ENCODE data around the gene SUSD1. TPM values are rescaled to one million over a fixed set of nuclear protein-coding genes. Genes with fewer than 3 reads are reported as not detected.
A peak's percentile ranks its signal among the peaks of the same experiment; 100 is the strongest.

SUSD1 gene
- total and polyA plus RNA-seq, 9 of the 15 experiments (the other 6 are each of a cell fraction or from before 2014, with no cell fraction given) = 10.9 to 44.4 (median 36.1) TPM

DNA sequence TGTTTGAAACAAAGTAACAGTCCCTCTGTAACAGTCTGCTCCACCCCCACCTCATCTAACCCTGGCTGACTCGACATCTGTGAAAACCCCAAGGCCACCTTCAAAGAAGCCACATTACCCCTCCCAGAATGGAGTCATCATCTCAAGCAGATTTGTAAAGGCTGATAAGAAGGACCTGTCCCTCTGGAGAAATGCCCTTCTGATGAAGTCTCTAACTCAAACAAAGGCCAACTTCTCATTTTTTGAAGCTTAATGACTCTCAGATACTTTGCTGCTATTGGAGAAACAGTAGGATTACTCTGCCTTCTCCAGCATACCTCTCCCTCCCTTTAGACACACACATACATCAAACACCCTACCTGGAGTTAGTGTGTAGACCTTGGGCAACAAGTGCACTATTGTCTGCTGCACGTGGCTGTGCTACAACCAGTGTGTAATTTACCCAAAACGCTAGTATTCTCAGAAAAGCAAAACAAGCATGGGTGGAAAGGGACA is 5.3 kb upstream of the SUSD1 start:
- H3K4me1 ChIP-seq (replicated peaks in 1 of 2; ENCODE audit: control insufficient read depth in 2 of 2, insufficient read depth in 2 of 2, low read length in 2 of 2) = peaks cover 31 to 51% of the 10 kb centered on the region in 2 experiments
- intact Hi-C loops (cut with micrococcal nuclease) (loop anchor here (2.0 to 5.0 kb wide), 2 partner anchors 44 to 197 kb away; no protein-coding TSS in a partner anchor), in situ Hi-C loops (cut with MboI) (no loop called here)
- peaks cover 6% of the 10 kb centered on the region; the same call in 2 of the 3 replicates for H3K79me2 ChIP-seq (ENCODE audit: control insufficient read depth, insufficient read depth, low read length)
- no peak overlapping the region for H3K4me3 ChIP-seq
- peak overlapping the region; percentile 77 for H2AFZ ChIP-seq (ENCODE audit: low read depth, low read length)
- no peaks in the 10 kb centered on the region for H3K9me3 ChIP-seq (replicated peaks; ENCODE audit: control insufficient read depth, insufficient read depth, low read depth, low read length)
- no peaks in the 10 kb centered on the region for H3K9me1 ChIP-seq (ENCODE audit: control insufficient read depth, insufficient read depth, low read length)
- no peaks in the 10 kb centered on the region for H3K27me3 ChIP-seq (ENCODE audit: control insufficient read depth in 2 of 2, insufficient read depth in 2 of 2, low read length in 2 of 2)
- ATAC-seq (peak; percentile 74), FAIRE-seq (peak; percentile 79), DNase-seq (ENCODE audit: extremely low read depth in 1 of 4, low spot score in 3 of 4) (peak; percentile 72 to 92 (median 80))
- POLR2A ChIA-PET = interaction anchor here (0.8 to 3.3 kb wide), 4 partner anchors 10 to 152 kb away, joined by 3 to 14 read pairs (median 4); no protein-coding TSS in a partner anchor
- H3K36me3 ChIP-seq (ENCODE audit: control insufficient read depth, insufficient read depth, low read length) = no peaks in the 10 kb centered on the region
- 0% methylated on average over 3 of the region's 3 CpGs for WGBS (ENCODE audit: insufficient coverage, low coverage, missing lambda C conversion rate)
- BruUV-seq (replicated peaks) = no TSS peak
- H4K20me1 ChIP-seq (replicated peaks; ENCODE audit: control insufficient read depth, insufficient read depth, low read length) = no peaks in the 10 kb centered on the region
- CTCF ChIA-PET (ENCODE audit: low intra/inter-chr PET ratio) = no interaction called here
- H3K4me2 ChIP-seq (ENCODE audit: insufficient read depth, low read length) = peak overlapping the region; percentile 80
- H3K9ac ChIP-seq (ENCODE audit: insufficient read depth in 1 of 2, low read depth in 2 of 2, low read length in 2 of 2) = peak overlapping the region; percentile 11 to 73; a peak in 3 of 4 replicates
- peak overlapping the region; percentile 83 for H3K27ac ChIP-seq (ENCODE audit: extremely low read depth, low read depth, low read length)
- TF ChIP-seq E2F3 (CRISPR knock-in tag; IDR thresholded peaks at IDR 0.05) (no peak), YY1 (IDR thresholded peaks at IDR 0.05; ENCODE audit: borderline replicate concordance in 1 of 3, control insufficient read depth in 1 of 3, extremely low read depth in 1 of 3, insufficient read depth in 3 of 3, insufficient read length in 1 of 3, insufficient replicate concordance in 2 of 3, low read depth in 1 of 3, low read length in 2 of 3) (peak in 1 of 3 experiments; percentile 48), RNF2 (IDR thresholded peaks at IDR 0.05) (no peak), ZNF707 (CRISPR knock-in tag; conservative IDR thresholded peaks at IDR 0.05) (no peak), HNRNPK (IDR thresholded peaks at IDR 0.05; ENCODE audit: low read depth, low read length, poor library complexity, severe bottlenecking) (no peak), TEAD1 (CRISPR knock-in tag; IDR thresholded peaks at IDR 0.05) (peak in 1 of 2 experiments; percentile 58; a peak in 1 of 4 replicates), MED1 (CRISPR knock-in tag; IDR thresholded peaks at IDR 0.05; ENCODE audit: borderline replicate concordance) (no peak), ZNF175 (CRISPR knock-in tag; IDR thresholded peaks at IDR 0.05; ENCODE audit: low read depth) (0 out of 2 replicates have a peak, but pooled peaks have one; percentile 27), KAT8 (IDR thresholded peaks at IDR 0.05; ENCODE audit: low read depth) (no peak), SAFB (IDR thresholded peaks at IDR 0.05; ENCODE audit: borderline replicate concordance, low read depth, low read length) (no peak), ASH1L (IDR thresholded peaks at IDR 0.05; ENCODE audit: borderline replicate concordance, low read depth, partially characterized antibody) (no peak)
- TF ChIP-seq, protein P1, sequence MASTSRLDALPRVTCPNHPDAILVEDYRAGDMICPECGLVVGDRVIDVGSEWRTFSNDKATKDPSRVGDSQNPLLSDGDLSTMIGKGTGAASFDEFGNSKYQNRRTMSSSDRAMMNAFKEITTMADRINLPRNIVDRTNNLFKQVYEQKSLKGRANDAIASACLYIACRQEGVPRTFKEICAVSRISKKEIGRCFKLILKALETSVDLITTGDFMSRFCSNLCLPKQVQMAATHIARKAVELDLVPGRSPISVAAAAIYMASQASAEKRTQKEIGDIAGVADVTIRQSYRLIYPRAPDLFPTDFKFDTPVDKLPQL (IDR thresholded peaks at IDR 0.05; ENCODE audit: extremely low read depth, insufficient read length) = no peak
- TF ChIP-seq, protein P2, sequence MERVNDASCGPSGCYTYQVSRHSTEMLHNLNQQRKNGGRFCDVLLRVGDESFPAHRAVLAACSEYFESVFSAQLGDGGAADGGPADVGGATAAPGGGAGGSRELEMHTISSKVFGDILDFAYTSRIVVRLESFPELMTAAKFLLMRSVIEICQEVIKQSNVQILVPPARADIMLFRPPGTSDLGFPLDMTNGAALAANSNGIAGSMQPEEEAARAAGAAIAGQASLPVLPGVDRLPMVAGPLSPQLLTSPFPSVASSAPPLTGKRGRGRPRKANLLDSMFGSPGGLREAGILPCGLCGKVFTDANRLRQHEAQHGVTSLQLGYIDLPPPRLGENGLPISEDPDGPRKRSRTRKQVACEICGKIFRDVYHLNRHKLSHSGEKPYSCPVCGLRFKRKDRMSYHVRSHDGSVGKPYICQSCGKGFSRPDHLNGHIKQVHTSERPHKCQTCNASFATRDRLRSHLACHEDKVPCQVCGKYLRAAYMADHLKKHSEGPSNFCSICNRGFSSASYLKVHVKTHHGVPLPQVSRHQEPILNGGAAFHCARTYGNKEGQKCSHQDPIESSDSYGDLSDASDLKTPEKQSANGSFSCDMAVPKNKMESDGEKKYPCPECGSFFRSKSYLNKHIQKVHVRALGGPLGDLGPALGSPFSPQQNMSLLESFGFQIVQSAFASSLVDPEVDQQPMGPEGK (CRISPR knock-in tag; IDR thresholded peaks at IDR 0.05; ENCODE audit: borderline replicate concordance) = no peak
- TF ChIP-seq, protein P3, sequence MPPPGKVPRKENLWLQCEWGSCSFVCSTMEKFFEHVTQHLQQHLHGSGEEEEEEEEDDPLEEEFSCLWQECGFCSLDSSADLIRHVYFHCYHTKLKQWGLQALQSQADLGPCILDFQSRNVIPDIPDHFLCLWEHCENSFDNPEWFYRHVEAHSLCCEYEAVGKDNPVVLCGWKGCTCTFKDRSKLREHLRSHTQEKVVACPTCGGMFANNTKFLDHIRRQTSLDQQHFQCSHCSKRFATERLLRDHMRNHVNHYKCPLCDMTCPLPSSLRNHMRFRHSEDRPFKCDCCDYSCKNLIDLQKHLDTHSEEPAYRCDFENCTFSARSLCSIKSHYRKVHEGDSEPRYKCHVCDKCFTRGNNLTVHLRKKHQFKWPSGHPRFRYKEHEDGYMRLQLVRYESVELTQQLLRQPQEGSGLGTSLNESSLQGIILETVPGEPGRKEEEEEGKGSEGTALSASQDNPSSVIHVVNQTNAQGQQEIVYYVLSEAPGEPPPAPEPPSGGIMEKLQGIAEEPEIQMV (tag; conservative IDR thresholded peaks at IDR 0.05; ENCODE audit: low read depth) = no peak
- TF ChIP-seq, protein P4, sequence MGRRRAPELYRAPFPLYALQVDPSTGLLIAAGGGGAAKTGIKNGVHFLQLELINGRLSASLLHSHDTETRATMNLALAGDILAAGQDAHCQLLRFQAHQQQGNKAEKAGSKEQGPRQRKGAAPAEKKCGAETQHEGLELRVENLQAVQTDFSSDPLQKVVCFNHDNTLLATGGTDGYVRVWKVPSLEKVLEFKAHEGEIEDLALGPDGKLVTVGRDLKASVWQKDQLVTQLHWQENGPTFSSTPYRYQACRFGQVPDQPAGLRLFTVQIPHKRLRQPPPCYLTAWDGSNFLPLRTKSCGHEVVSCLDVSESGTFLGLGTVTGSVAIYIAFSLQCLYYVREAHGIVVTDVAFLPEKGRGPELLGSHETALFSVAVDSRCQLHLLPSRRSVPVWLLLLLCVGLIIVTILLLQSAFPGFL (CRISPR knock-in tag; IDR thresholded peaks at IDR 0.05) = no peak

Data from K562 (cell line).